ENCODE data around the gene DOCK7.

DNA sequence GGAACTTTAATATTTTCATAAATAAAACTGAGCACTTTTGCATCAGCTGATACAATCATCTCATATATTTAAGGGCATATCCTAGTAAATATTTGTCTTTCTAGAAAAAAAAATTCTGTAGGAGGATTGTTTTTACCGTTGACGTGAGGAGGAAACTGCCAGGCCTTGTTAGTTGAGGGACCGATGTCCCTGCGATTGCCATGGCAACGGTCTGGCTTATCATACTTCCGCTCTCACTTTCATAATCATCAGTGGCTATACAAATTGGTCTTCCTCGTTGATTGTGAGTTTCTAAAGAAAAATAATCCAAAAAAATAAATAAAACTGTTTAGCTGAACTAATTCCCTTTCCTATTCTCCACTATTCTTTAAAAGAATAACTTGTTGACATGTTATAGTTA, 160.2 kb downstream of the DOCK7 start:
- TF ChIP-seq, protein P1, sequence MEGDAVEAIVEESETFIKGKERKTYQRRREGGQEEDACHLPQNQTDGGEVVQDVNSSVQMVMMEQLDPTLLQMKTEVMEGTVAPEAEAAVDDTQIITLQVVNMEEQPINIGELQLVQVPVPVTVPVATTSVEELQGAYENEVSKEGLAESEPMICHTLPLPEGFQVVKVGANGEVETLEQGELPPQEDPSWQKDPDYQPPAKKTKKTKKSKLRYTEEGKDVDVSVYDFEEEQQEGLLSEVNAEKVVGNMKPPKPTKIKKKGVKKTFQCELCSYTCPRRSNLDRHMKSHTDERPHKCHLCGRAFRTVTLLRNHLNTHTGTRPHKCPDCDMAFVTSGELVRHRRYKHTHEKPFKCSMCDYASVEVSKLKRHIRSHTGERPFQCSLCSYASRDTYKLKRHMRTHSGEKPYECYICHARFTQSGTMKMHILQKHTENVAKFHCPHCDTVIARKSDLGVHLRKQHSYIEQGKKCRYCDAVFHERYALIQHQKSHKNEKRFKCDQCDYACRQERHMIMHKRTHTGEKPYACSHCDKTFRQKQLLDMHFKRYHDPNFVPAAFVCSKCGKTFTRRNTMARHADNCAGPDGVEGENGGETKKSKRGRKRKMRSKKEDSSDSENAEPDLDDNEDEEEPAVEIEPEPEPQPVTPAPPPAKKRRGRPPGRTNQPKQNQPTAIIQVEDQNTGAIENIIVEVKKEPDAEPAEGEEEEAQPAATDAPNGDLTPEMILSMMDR (IDR thresholded peaks at IDR 0.05; ENCODE audit: low read length) = no peak
- TF ChIP-seq EZH2 (optimal IDR thresholded peaks at IDR 0.05; ENCODE audit: low read depth, low read length) = no peak
